Left ventricle myocardium superior (tissue), 1 donor: Measurements from ENCODE around the gene PRPF40B. TPM values are rescaled to one million over a fixed set of nuclear protein-coding genes. Genes with fewer than 3 reads are reported as not detected.

Source experiments
- ATAC-seq: fragments of 200-7000 bp; cut with Tn5 transposase; one replicate; pipeline ENCODE4 v1.9.1; 2020; ENCODE audit warnings: mild to moderate bottlenecking, moderate library complexity
- DNase-seq: peaks from one replicate; pipeline ENCODE4 v3.0.0-alpha.2; 2020
- intact Hi-C: fragments of 100-400 bp; cut with micrococcal nuclease; formaldehyde crosslinking; loops from one replicate; pipeline ENCODE4 v1.11.0; 2022
- total RNA-seq: library from RNA; stranded (reverse); fragmentation: NEBNext Ultra II Directional; extraction: Animal tissue kit (Norgen Biotek cat#: 25700); gene quantifications from one replicate; pipeline ENCODE4 v1.2.1, GENCODE V29; 2021
- donor health status: DM: no; HTN: yes; CAD: no; lungs with severe emphysema.

Gene PRPF40B
- total RNA-seq, 1 donor from 2014 or later, result 21.1 TPM

DNA sequence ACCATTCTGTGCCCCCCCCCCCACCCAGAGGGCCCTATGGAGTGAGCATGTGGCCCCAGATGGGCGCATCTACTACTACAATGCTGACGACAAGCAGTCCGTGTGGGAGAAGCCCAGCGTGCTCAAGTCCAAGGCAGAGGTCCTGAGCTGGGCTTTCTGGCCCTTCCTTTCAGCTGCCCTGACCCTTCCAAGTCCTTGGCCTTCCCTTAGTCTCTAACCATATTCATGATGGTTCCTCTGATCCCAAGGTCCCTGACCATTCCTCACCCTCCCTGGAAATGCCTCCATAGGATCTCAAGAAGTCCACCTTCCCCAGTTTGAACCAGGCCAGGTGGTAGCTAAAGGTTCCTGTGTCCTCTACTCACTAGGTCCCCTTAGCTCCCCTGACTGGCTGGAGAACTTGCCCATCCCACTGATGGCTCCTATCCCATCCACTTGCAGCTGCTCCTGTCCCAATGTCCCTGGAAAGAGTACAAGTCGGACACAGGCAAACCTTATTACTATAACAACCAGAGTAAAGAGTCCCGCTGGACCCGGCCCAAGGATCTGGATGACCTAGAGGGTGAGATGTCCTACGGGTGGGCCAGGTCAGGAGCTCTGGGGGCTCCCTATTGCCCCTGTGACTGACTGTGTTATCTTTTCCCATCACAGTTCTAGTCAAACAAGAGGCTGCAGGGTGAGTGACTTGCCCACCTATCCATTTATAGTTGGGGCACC is 9.8 kb downstream of the PRPF40B start:
- no peak for DNase-seq

GRCh38 chr12:49633703-49634345 is 10.5 kb downstream of the PRPF40B start:
- DNase-seq (no peak), ATAC-seq (no peak)
- intact Hi-C loops, result no loop called here

More for the DNA sequence above, 9.8 kb downstream of the PRPF40B start:
- no peak for ATAC-seq
- intact Hi-C loops, result no loop called here

GRCh38 chr12:49635036-49635435 is 11.7 kb downstream of the PRPF40B start:
- DNase-seq (no peak), ATAC-seq (no peak)
- intact Hi-C loops, result no loop called here

- intact Hi-C loops, result no loop called here
- no peak for ATAC-seq
- DNase-seq, result no peak
Measured at GRCh38 chr12:49635656-49636055, 12.3 kb downstream of the PRPF40B start.

DNA sequence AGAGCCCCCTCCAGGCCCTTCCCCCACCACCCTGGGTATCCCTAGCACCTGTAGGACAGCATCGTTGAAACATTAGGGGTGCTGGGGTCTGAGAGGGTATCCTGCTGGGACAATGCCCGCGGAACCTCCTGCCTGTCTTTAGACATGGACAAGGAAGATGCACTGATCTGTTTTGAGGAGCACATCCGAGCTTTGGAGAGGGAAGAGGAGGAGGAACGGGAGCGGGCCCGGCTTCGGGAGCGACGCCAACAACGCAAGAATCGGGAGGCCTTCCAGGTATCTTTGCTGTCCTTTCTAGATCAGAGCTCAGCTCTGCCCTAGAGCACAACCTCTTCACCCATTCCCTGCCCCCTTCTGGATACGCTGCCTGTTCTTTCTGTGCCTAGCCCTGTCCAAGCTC is 13.2 kb downstream of the PRPF40B start:
- DNase-seq (peak; percentile 43), ATAC-seq (no peak)
- intact Hi-C loops, result no loop called here

GRCh38 chr12:49636979-49637755 is 13.8 kb downstream of the PRPF40B start:
- peak; percentile 77 for ATAC-seq
- intact Hi-C loops, result no loop called here
- no peak for DNase-seq

- DNase-seq, result no peak
- intact Hi-C loops, result loop anchor here (5.0 kb wide), 1 partner anchor 65 kb away; the partner anchor contains the start of gene FMNL3
- no peak for ATAC-seq
Measured at GRCh38 chr12:49641748-49642369, 18.5 kb downstream of the PRPF40B start.

GRCh38 chr12:49642370-49642802 is 19.0 kb downstream of the PRPF40B start:
- ATAC-seq, result no peak
- intact Hi-C loops, result loop anchor here (5.0 kb wide), 1 partner anchor 65 kb away; the partner anchor contains the start of gene FMNL3

GRCh38 chr12:49643135-49643534 is 19.8 kb downstream of the PRPF40B start:
- intact Hi-C loops, result loop anchor here (5.0 kb wide), 1 partner anchor 64 kb away; the partner anchor contains the start of gene FMNL3
- no peak for DNase-seq

More at GRCh38 chr12:49642370-49642802, 19.0 kb downstream of the PRPF40B start:
- DNase-seq, result no peak

GRCh38 chr12:49643961-49644619 is 20.7 kb downstream of the PRPF40B start:
- ATAC-seq (peak; percentile 18), DNase-seq (no peak)
- intact Hi-C loops, result loop anchor here (5.0 kb wide), 1 partner anchor 63 kb away; the partner anchor contains the start of gene FMNL3

More at GRCh38 chr12:49643135-49643534, 19.8 kb downstream of the PRPF40B start:
- no peak for ATAC-seq

DNA sequence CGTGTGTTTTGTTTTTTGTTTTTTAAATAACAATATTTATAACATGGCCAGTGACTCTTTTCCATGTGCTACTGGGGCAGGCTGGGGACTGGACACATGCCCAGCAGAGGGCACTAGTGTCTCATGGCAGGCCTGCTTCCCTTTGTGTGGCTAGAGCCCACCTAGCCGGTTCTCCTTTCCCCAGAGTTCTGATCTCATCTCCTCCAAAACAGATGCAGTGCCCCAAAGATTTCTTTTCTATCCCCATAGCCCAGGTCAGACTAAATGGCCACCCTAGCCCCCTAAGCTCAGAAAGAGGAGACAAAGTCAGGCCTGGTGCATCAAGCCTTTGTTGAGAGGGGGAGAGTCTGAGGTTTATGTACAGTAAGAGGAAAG is 21.2 kb downstream of the PRPF40B start:
- intact Hi-C loops, result loop anchor here (5.0 kb wide), 1 partner anchor 63 kb away; the partner anchor contains the start of gene FMNL3
- ATAC-seq (peak; percentile 81), DNase-seq (peak; percentile 85)

- ATAC-seq (peak; percentile 6), DNase-seq (peak; percentile 42)
- intact Hi-C loops, result no loop called here
Measured at GRCh38 chr12:49645146-49646039, 22.0 kb downstream of the PRPF40B start.

DNA sequence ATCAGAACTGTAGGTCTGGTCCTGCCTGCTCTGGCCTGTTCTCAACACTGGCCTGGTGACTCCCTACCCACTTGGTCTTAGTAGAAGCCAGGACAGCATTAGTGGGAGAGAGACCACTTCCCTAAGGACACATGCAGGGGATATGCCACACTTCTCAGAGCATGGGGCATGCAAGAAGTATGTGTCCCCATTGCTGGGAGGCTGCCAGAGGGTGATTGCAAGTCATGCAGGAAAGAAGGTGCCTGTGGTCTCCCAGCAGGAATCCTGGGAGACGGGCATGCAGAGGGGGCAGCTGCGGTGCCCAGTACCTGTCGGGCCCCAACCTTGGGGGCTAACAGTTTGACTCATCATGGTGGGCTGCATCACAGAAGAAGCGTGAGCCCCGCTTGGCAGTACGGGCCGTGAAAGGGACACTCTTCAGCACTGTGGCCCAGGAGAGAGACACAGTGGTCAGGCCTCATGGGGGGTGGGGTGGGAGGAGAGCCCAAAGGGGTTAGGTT is 23.0 kb downstream of the PRPF40B start:
- ATAC-seq (no peak), DNase-seq (no peak)
- intact Hi-C loops, result no loop called here

- intact Hi-C loops, result no loop called here
- no peak for DNase-seq
- peak; percentile 19 for ATAC-seq
Measured at GRCh38 chr12:49646871-49647654, 23.7 kb downstream of the PRPF40B start.

- intact Hi-C loops, result no loop called here
- DNase-seq (no peak), ATAC-seq (no peak)
Measured at GRCh38 chr12:49647827-49648711, 24.7 kb downstream of the PRPF40B start.

DNA sequence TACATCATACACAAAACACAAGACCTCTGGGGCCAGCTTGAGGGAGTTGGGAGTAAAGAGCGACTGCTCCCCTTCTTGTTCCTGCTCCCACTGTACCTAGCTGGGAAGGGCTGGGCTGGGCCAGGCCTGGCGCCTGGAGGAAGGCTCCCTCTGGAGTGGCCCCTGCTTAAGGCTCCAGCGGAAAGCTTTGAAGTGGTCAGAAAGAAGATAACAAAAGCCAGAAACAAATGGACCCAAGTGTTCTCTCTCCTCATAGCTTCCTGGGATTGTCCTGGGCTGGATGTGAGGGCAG is 25.3 kb downstream of the PRPF40B start:
- ATAC-seq (no peak), DNase-seq (no peak)
- intact Hi-C loops, result no loop called here
